Stimulated activated CD4-positive, alpha-beta T cell treated with anti-CD3 and anti-CD28 coated beads, Interleukin-2, amount 100 ng/mL, for 24 hours (primary cell): ENCODE measurements around the gene DPP10.

ENCODE experiments used
- DNase-seq, 2 donors: peaks; one replicate each; pipeline ENCODE4 v3.0.0-alpha.2; 2020

Gene DPP10

GRCh38 chr2:115484486-115484885 is 1042.0 kb downstream of the DPP10 start:
- no peak for DNase-seq

DNA sequence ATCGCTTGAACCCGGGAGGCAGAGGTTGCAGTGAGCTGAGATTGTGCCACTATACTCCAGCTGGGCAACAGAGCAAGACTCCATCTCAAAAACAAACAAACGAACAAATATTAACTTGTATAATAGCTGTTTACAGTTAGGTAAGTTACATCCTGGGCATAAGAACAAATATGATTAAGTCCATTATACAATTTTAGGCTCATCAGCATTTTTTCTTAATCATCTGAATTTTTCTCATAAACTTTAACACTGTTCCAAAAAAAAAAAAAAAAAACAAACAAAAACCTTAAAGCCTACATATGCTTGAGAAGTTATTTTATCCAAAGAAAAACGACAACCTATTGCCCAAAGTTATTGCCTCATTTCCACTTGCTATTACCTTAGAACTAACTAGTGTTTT is 1042.5 kb downstream of the DPP10 start:
- no peak for DNase-seq

DNA sequence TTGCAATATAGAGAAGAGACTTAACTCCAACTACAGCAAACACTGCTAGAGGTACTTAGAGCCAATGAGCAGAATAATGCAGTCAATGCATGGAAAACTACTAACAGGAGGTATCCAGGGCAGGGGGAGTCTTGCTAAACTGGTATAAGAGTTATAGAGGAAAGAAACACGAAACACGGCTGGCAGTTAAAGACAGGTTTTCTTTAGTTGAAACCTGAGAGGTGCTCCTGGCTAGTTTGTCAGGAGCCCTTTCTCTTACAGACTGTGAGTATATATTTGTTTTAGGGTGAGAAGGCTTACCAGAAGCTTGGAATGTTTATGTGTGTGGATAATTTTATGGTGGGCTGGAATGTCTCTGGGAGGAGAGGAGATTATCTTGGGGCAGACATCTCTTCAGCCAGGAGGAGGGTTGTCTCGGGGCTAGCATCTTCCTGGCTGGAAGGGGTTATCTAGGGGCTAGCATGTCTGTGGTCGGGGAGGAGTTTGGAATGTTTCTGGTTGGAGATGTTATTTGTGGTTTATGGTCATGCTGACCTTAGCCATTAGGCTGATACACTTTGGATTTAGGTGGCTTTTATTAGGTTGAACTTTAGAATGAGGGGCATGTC is 1048.8 kb downstream of the DPP10 start:
- DNase-seq = no peak

DNA sequence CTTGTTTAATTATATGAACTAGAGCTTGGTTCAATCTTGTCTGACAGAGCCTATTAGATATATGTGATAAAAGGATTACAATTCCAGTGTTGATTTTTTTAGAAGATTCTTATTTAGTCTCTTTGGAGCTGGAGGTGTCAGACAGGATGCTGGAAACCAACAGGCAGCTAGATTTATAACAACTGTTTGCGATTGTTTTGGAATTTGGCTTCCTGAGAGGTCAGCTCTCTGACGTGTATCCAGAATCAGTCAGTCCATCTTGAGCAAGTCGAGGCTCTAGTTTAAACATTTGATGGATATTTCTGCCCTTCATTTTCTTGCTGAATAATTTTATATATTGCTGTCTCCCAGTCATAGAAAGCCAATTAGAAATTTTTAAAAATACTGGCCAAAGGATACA is 1062.9 kb downstream of the DPP10 start:
- no peak for DNase-seq

DNA sequence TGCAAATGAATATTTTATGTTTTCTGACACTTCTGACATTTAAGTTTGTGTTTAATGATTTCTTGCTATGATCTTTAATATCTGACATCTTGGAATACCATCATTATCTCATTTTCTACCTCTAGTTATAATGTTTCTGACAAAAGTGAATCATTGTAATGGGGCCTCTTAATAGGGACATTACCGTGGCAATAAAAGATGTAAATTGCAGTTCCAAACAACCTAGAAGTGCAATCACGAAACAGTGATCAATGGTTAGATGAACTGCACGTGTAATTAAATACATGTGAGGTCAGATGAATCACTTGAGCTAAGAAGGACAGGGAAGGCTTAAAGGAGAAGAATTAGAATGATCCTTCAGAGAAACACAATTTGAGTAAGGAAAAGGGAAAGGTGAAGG is 1078.3 kb downstream of the DPP10 start:
- no peak for DNase-seq

- DNase-seq = no peak
These were observed 1082.0 kb downstream of the DPP10 start for GRCh38 chr2:115524452-115524851.

GRCh38 chr2:115529627-115530026 is 1087.2 kb downstream of the DPP10 start:
- no peak for DNase-seq

- DNase-seq = no peak
These were observed 1090.6 kb downstream of the DPP10 start for GRCh38 chr2:115533081-115533480.

- no peak for DNase-seq
These were observed 1099.4 kb downstream of the DPP10 start for GRCh38 chr2:115541814-115542213.

- DNase-seq = no peak
These were observed 1099.9 kb downstream of the DPP10 start for GRCh38 chr2:115542331-115542730.

GRCh38 chr2:115543024-115543423 is 1100.6 kb downstream of the DPP10 start:
- no peak for DNase-seq

GRCh38 chr2:115543461-115543860 is 1101.0 kb downstream of the DPP10 start:
- DNase-seq = no peak

DNA sequence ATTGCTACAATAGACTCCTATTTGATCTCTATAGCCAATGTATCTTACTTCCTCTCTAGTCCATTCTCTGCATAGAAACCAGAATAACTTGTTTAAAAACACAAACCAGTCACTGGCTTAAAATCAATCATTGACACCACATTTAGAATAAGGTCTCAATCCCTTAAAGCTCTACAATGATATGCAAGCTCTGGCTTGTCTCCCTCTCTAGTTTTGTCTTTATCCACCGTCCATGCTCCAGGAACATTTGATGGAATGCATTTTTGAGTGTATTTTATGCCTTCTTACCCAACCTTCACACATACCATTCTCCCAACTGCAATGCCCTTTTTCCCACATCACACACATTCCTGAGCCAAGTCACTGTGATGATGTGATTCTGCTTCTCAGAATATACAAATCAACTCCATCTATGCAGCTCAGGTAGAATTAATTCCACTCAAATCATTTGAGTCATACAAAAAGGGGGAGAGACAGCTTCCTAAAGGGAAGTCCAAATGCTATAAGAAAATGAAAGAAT is 1107.2 kb downstream of the DPP10 start:
- DNase-seq = no peak

GRCh38 chr2:115552726-115553125 is 1110.3 kb downstream of the DPP10 start:
- DNase-seq = no peak

DNA sequence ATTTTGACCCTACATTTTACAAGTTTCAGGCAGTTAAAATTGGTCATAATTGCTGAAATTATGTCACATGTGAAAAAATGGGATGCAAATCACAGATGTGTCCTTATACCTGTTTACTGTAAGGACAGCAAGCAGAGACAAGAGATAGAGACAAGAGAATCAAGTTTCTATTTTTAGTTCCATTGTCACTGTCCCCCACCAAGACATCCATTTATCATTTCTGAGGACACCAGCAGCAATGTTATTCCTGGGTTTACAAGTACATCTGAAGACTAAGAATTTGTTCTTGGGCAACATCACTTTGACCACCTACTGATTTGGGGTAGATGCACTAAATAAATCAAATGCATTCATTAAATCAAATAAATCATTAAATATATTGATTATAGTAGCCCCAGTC is 1111.7 kb downstream of the DPP10 start:
- DNase-seq = no peak

DNA sequence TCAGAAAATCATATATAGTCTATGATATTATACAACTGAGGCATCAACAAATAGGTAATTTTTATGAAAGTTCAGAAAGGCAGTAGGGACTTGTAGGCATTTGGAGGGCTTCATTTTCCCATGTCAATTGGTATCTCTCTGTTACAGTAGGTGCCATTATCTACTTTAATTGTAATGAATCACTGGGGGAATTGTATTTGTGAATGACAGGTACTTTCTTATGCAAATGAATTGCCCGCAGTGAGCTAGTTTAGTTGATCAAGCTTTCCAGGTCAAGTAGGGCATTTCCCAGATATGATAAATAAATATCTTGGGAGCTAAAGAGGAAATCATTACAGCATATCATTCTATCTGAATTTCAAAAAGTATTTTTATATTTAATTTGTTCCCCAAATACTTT is 1116.3 kb downstream of the DPP10 start:
- DNase-seq = no peak

DNA sequence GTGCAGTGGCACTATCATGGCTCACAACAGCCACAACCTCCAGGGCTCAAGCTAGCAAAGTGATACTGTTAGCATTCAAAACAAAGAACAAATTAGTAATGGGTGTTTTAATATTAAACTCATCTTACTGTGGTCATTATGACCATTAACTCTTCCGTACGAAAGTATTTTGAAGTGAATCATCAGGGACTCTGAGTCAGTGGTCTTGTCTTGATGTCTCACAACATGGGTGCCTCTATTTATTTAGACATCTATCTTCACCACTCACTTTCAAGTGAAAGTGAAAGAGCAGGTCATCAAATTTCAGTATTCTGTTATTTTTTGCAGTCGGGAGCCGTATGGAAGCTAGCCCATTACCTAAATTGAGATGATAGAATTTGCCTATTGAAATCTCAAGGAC is 1118.2 kb downstream of the DPP10 start:
- no peak for DNase-seq

- no peak for DNase-seq
These were observed 1126.2 kb downstream of the DPP10 start for GRCh38 chr2:115568643-115569042.

- no peak for DNase-seq
These were observed 1127.1 kb downstream of the DPP10 start for GRCh38 chr2:115569547-115569946.

GRCh38 chr2:115572746-115573145 is 1130.3 kb downstream of the DPP10 start:
- no peak for DNase-seq

DNA sequence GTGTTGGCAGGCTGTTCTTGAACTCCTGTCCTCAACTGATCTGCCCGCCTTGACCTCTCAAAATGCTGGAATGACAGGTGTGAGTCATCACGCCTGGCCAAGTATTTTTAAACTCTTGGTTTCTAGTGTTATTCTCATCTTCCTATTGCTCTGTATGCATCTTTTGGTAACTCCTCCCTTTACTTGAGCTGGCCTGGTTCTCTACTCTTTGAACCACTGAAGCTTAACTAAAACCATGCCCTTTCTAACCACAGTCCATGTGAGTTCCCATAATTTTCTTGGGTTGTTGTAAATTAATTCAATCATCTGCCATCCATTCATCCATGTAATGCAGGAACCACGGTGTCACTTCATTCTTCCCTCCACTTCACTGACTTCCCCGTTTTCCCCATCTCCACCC is 1131.3 kb downstream of the DPP10 start:
- DNase-seq = no peak

DNA sequence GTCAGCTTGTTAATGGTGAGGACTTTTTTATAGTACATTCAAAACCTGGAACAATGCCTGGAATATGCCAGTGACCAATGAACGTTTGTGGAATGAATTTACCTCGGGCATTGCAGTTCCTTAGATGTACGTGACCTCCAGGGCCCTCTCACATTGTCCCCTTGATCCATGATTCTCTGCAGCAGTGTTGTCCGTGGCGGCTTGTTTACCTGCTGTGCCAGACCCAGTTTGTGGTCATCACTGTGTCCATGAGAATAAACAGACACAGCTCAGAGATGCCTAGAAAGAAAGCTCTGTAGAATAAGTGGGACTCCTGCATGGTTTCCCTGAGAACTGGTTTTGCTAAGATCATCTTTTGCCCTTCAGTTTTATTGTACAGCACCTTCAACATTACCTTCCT is 1132.2 kb downstream of the DPP10 start:
- no peak for DNase-seq

- no peak for DNase-seq
These were observed 1138.3 kb downstream of the DPP10 start for GRCh38 chr2:115580784-115581183.

GRCh38 chr2:115584507-115584906 is 1142.1 kb downstream of the DPP10 start:
- no peak for DNase-seq

GRCh38 chr2:115596659-115597375 is 1154.4 kb downstream of the DPP10 start:
- no peak for DNase-seq
